Measurements from ENCODE around the gene ZNF407. TPM values are rescaled to one million over a fixed set of nuclear protein-coding genes. Genes with fewer than 3 reads are reported as not detected.

The ZNF407 gene
- total RNA-seq, 1 donor from 2014 or later = 24.9 TPM

GRCh38 chr18:74694436-74694835, 96.8 kb downstream of the ZNF407 start:
- DNase-seq (ENCODE audit: low spot score in 2 of 2, unreplicated experiment in 2 of 2) = no peak
- no peaks in the 10 kb centered on the region for H3K4me1 Mint-ChIP-seq
- H3K36me3 Mint-ChIP-seq = peaks cover 2% of the 10 kb centered on the region
- no peak for TF ChIP-seq CTCF (IDR thresholded peaks at IDR 0.05; ENCODE audit: unreplicated experiment)
- H3K27me3 Mint-ChIP-seq (ENCODE audit: low read depth) = no peaks in the 10 kb centered on the region
- H3K4me3 Mint-ChIP-seq = no peak overlapping the region
- H3K27ac Mint-ChIP-seq = no peak overlapping the region
- H3K9me3 Mint-ChIP-seq = peaks cover 2% of the 10 kb centered on the region

GRCh38 chr18:74695170-74695569, 97.5 kb downstream of the ZNF407 start:
- Mint-ChIP-seq H3K36me3 (no peaks in the 10 kb centered on the region), H3K27me3 (ENCODE audit: low read depth) (no peaks in the 10 kb centered on the region), H3K27ac (no peak overlapping the region), H3K4me3 (no peak overlapping the region), H3K4me1 (no peaks in the 10 kb centered on the region), H3K9me3 (no peaks in the 10 kb centered on the region)
- TF ChIP-seq CTCF (IDR thresholded peaks at IDR 0.05; ENCODE audit: unreplicated experiment) = no peak
- DNase-seq (ENCODE audit: low spot score in 2 of 2, unreplicated experiment in 2 of 2) = no peak

- no peak overlapping the region for H3K4me3 Mint-ChIP-seq
- no peak for DNase-seq (ENCODE audit: low spot score in 2 of 2, unreplicated experiment in 2 of 2)
- H3K4me1 Mint-ChIP-seq = no peaks in the 10 kb centered on the region
- H3K27me3 Mint-ChIP-seq (ENCODE audit: low read depth) = no peaks in the 10 kb centered on the region
- no peak for TF ChIP-seq CTCF (IDR thresholded peaks at IDR 0.05; ENCODE audit: unreplicated experiment)
- H3K36me3 Mint-ChIP-seq = peaks cover 1% of the 10 kb centered on the region
- H3K27ac Mint-ChIP-seq = no peak overlapping the region
- no peaks in the 10 kb centered on the region for H3K9me3 Mint-ChIP-seq
Measured at GRCh38 chr18:74698881-74699280, 101.2 kb downstream of the ZNF407 start.

GRCh38 chr18:74699455-74699854, 101.8 kb downstream of the ZNF407 start:
- no peak for TF ChIP-seq CTCF (IDR thresholded peaks at IDR 0.05; ENCODE audit: unreplicated experiment)
- Mint-ChIP-seq H3K27ac (no peak overlapping the region), H3K4me3 (no peak overlapping the region), H3K36me3 (peaks cover 1% of the 10 kb centered on the region), H3K4me1 (no peaks in the 10 kb centered on the region), H3K9me3 (no peaks in the 10 kb centered on the region), H3K27me3 (ENCODE audit: low read depth) (no peaks in the 10 kb centered on the region)
- no peak for DNase-seq (ENCODE audit: low spot score in 2 of 2, unreplicated experiment in 2 of 2)

- no peak for DNase-seq (ENCODE audit: low spot score in 2 of 2, unreplicated experiment in 2 of 2)
- no peak for TF ChIP-seq CTCF (IDR thresholded peaks at IDR 0.05; ENCODE audit: unreplicated experiment)
- Mint-ChIP-seq H3K27ac (no peak overlapping the region), H3K27me3 (ENCODE audit: low read depth) (no peaks in the 10 kb centered on the region), H3K9me3 (no peaks in the 10 kb centered on the region), H3K36me3 (peaks cover 6% of the 10 kb centered on the region), H3K4me1 (no peaks in the 10 kb centered on the region), H3K4me3 (no peak overlapping the region)
Measured at GRCh38 chr18:74702950-74703349, 105.3 kb downstream of the ZNF407 start.

- no peaks in the 10 kb centered on the region for H3K9me3 Mint-ChIP-seq
- H3K36me3 Mint-ChIP-seq = peaks cover 6% of the 10 kb centered on the region
- H3K4me3 Mint-ChIP-seq = no peak overlapping the region
- no peaks in the 10 kb centered on the region for H3K27me3 Mint-ChIP-seq (ENCODE audit: low read depth)
- DNase-seq (ENCODE audit: low spot score in 2 of 2, unreplicated experiment in 2 of 2) = no peak
- TF ChIP-seq CTCF (IDR thresholded peaks at IDR 0.05; ENCODE audit: unreplicated experiment) = no peak
- H3K27ac Mint-ChIP-seq = no peak overlapping the region
- H3K4me1 Mint-ChIP-seq = no peaks in the 10 kb centered on the region
Measured at GRCh38 chr18:74708169-74708568, 110.5 kb downstream of the ZNF407 start.

Measured in mesothelial cell of epicardium (in vitro differentiated cells).